ENCODE results near the gene PLA2G4B.

- no peak for TF ChIP-seq CTCF (IDR thresholded peaks at IDR 0.05)
- no peak for TF ChIP-seq POLR2A (IDR thresholded peaks at IDR 0.05)
- TF ChIP-seq POLR2AphosphoS5 (IDR thresholded peaks at IDR 0.05): no peak
- TF ChIP-seq EP300 (IDR thresholded peaks at IDR 0.05): no peak
Measured at GRCh38 chr15:41822471-41822870, 16.2 kb upstream of the PLA2G4B start.

Measured in sigmoid colon (tissue), 4 donors.